HG03354 (cell line): Measurements from ENCODE around the gene IFT80.
"Not testable (repeated sequence)": the region's sequence is repeated elsewhere in the genome, so short reads cannot be mapped to it uniquely, and the experiment has no call there.

Source experiments
- ATAC-seq: cut with Tn5 transposase; IDR thresholded peaks from one replicate; pipeline ENCODE4 v1.9.1; 2021; ENCODE audit warnings: mild to moderate bottlenecking; ENCODE audit not compliant: unreplicated experiment, poor library complexity, severe bottlenecking

The IFT80 gene

DNA sequence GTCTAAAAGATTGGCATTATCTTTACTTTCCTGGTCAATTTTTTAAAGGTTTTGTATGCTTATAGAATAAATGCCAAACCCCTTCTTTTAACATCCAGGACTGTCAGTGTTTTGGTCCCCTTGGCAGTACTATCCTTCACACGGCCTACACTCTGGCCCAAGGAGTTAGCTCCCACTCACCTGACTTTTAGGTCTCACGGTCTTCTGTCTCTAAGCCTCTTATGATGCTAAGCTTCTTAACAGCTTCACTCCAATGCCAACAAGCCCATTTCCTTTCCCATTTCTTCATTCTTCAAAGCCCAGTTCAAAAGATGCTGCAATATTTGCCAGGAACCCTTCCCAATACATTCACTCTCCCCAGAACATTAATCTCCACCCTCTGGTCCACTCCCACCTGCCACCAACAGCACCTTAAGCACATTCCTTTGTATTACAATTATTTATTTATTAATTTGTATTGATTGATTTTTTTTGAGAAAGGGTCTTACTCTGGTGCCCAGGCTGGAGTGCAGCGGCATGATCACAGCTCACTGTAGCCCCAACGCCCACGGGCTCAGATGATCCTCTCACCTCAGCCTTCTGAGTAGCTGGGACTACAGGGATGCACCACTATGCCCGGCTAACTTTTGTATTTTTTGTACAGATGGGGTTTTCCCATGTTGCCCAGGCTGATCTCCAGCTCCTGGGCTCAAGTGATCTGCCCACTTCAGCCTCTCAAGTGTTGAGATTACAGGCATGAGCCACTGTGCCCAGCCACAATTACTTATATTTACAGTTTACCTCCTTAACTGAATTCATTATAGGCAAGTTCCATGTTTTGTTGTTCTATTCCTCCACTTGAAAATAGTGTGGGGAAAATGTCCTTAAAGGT lies 27.8 kb downstream of the IFT80 start:
- ATAC-seq: no peak

DNA sequence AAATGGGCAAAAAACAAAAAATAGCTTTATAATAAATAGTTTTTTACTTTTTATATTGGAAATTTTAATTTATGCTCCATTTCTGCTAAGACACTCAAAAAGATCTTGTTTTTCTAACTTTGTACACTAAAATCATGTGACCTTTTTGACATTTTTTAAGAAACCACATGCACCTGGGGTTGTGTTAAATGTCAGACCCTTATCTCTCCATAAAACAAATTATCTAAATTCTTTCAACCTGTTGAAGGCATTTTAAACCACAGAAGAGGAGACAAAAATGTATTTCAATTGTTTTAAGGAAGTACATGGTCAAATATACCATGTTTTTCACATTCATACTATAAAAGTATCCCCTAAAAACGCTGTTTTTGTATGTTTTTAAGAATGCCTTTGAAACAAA lies 29.2 kb downstream of the IFT80 start:
- ATAC-seq: no peak

DNA sequence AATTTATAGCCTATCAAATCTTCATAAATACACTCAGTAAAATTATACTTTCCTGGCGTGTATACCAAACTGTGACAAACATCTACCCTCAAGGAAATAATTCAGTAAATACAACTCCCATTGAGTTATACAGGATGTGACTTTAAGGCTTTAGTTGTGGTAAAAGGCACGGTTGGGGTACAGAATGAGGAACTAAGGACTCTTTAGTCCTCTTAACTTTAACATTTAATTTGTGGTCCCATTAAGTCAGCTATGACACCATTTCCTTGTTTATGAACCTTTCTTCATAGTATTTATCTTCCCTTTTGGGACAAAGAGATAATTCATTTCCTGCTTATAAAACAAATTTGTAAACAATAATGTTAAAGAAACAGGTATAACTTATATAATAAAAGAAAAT lies 30.2 kb downstream of the IFT80 start:
- ATAC-seq: peak; percentile 87

DNA sequence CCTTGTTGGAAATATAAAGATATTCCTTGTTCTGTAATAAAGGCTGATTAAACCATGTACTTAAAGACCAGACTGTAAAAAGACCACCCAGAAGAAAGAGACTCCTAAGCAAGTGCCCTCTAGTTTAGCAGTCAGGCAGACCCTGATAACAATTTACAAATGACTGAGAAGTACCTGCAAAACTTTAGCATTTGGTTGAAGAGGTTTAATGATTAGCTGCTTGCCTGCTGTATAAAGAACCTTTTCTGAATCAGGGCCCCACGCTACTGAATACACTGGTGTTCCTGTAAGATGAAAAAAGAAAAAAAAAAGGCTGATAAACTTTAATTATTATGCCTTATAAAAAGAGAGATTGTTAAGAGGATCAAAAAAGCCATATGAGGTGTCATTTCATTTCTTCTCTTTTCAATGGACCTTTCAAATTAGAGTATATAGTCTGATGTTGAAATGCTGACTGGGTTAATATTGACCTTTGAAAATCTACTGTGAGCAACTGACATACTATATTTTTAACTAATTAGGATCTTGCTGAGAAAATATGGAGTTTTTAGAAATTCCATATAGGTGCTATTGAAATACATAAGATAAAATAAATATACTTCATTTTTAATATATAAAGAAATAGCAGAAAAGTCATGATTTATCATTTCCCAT lies 33.0 kb downstream of the IFT80 start:
- ATAC-seq: no peak

DNA sequence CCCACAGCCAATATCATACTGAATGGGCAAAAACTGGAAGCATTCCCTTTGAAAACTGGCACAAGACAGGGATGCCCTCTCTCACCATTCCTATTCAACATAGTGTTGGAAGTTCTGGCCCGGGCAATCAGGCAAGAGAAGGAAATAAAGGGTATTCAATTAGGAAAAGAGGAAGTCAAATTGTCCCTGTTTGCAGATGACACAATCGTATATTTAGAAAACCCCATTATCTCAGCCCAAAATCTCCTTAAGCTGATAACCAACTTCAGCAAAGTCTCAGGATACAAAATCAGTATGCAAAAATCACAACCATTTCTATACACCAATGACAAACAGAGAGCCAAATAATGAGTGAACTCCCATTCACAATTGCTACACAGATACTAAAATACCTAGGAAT lies 36.1 kb downstream of the IFT80 start:
- ATAC-seq: not testable (repeated sequence)

DNA sequence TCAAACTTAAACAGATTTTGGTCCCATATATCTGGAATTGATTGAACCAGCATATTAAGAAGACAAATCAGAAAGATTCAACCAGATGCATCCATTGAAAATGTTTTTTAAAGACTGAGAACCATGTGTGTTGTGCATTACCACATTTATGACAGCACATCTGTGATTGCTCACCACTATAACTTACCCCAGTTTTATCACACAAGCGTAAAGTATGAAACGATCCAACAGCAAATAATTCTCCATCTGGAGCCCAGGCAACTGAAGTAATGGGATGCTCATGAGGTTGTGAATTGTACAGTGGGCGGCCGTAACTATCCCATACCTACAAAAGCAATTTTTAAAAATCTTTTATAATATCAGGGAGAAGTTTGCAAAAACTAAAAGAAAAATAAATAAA lies 43.2 kb downstream of the IFT80 start:
- ATAC-seq: no peak

DNA sequence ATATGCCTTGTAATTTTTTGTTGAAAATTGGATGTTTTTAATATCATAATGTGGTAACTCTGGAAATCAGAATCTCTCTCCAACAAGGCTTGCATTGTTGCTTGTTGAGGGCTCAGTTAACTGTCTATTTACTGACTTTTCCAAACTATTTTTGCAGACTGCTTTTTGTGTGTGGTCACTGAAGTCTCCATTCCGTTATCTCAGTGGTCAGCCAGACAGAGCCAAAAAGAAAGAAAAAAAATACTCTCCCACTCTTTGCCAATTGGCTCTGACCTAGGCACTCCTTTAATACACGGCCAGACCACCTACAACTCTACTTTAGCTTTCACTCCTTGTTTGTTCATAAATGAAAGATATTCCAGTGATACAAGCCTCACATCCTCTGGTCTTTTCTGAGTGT lies 52.5 kb downstream of the IFT80 start:
- no peak for ATAC-seq

DNA sequence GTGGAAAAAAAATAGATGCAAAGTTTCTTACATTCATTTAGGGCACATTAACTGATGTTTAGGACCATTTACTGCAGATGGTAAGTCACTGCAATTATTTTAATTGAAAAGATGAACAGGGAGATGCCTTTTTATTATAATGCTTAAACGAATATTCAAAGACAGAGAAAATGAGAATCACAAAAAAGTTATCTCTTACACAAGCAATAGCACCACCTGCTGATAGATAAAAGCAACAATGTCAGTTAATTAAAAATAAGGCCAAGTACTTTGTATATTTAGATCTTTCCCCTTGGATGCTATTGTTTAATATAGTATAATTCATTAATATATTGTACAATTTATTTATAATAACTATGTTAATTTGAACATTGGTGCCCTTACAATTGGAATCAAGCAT lies 55.9 kb downstream of the IFT80 start:
- no peak for ATAC-seq

DNA sequence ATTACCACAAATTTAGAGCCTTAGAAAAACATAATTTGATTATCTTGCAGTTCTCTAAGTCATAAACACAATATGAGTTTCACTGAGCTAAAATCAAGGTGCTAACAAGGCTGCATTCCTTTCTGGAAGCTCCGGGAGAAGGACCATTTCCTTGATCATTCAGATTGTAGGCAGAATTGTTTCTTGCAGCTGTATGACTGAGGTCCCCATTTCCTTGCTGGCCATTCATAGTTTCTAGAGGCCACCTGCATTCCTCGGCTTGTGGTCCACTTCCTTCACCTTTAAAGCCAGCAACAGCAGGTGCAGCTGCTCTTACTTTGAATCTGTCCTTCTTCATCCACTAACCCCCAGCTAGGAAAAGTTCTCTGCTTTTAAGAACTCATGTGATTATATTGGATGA lies 58.7 kb downstream of the IFT80 start:
- ATAC-seq: no peak

DNA sequence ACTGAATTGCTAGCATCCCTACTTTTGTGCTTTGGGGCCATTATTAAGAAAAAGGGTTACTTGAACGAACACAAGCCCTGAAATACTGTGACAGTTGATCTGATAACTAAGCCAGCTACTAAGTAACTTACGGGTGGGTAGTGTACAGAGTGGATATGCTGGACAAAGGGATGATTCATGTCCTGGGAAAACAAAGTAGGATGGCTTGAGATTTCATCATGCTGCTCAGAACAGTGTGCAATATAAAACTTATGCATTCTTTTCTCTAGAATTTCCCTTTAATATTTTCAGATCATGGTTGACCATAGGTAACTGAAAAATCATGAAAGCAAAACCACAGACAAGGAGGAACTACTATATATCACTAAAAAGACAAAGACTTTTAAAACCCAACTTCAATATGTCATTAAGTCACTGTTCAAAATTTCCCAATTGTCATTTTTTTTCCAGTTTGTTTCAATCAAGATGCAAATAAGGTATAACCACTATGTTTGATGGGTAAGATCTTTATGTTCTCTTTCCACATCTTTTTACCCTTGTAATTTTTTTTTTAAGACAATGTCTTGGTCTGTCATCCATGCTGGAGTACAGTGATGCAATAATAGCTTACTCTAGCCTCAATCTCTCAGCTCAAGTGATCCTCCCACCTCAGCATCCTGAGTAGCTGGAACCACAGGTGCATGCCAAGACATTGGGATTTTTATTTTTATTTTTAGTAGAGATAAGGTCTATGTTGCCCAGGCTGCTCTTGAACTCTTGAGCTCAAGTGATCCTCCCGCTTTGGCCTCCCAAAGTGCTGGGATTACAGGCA lies 67.7 kb downstream of the IFT80 start:
- no peak for ATAC-seq

DNA sequence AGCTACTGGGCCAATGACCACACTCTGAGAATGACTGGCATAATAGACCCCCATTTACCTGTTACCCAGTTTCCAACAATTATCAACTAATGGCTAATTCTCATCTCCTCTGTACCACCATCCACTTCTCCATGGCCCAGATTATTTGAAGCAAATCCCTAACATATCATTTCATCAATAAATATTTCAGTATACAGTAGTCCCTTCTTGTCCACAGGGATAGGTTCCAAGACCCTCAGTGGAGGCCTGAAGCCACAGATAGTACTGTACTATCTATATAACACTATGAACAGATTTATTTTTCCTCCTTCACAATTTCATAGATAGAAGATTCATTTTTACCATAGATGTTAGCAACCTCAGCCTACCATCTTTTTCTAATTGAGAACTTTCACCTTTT lies 68.3 kb downstream of the IFT80 start:
- ATAC-seq: no peak

DNA sequence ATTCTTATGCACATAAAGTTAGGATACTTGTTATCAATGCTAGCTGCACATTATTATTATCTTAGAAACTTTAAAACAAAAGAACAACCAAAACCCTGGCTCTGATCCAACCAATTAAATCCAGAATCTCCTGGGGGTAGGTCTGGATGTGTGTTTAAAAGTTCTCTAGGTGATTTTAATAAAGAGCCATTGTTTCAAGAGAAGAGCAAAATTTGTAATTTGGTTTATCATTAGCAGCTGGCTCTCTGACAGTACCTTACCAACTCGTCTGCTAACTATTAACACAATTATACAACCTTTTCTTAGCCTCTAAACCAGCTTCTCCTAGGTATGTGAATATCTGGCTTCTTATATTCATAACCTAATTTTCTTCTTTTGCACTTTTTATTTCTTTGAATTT lies 68.9 kb downstream of the IFT80 start:
- ATAC-seq: no peak

DNA sequence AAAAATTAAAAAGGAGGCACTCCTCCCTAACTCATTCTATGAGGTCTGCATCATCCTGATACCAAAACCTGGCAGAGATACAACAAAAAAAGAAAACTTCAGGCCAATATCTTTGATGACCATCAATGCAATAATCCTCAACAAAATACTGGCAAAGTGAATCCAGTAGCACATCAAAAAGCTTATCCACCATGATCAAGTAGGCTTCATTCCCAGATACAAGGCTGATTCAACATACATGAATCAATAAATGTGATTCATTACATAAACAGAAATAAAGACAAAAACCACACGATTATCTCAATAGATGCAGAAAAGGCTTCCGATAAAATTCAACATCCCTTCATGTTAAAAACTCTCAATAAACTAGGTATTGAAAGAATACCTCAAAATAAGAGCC lies 72.7 kb downstream of the IFT80 start:
- ATAC-seq: not testable (repeated sequence)

DNA sequence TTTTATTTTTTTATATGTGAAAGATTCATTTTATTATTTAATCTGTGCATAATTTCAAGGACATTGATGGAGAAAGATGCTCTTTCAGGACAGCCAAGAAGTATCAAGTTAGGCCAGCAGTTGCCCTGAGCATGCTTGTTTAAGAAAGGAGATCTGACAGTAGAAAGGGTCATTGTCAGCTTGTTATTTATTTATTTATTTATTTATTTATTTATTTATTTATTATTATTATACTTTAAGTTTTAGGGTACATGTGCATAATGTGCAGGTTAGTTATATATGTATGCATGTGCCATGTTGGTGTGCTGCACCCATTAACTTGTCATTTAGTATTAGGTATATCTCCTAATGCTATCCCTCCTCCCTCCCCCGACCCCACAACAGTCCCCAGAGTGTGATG lies 77.2 kb downstream of the IFT80 start:
- not testable (repeated sequence) for ATAC-seq

DNA sequence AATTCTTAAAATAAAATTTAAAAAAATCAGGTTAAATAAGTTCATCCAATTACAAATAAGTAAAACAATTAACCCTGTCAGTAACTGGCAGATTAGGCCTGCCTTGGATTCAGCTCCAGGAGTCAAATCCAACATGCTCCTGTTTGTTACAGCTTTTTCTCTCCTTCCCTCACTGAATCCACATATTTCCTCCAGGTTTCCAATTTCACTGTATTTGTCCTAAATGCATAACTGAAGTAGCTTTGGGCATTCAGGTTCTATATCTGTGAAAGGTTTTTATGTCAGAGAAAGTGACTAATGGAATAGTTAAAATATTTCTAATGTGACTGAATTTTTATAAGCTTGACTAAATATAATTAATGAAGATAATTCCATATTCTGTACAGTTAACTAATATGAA lies 79.7 kb downstream of the IFT80 start:
- no peak for ATAC-seq

DNA sequence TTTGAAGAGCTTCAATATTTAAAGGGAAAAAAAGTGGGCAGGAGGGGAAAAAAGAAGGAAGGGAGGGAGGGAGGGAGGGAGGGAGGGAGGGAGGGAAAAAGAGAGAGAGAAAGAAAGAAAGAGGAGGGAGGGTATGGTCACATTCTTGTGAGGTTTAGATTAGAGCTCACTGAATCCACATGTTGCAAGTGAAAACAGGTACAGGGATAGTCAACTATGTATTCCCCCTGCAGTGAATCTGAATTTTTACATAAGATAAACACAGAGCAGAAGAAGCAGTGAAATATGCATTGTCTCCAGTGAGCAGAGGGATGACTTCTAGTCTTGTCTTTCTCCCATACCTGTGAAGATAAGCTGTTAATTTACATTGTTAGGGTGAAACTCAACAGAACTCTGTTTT lies 84.0 kb downstream of the IFT80 start:
- ATAC-seq: no peak

DNA sequence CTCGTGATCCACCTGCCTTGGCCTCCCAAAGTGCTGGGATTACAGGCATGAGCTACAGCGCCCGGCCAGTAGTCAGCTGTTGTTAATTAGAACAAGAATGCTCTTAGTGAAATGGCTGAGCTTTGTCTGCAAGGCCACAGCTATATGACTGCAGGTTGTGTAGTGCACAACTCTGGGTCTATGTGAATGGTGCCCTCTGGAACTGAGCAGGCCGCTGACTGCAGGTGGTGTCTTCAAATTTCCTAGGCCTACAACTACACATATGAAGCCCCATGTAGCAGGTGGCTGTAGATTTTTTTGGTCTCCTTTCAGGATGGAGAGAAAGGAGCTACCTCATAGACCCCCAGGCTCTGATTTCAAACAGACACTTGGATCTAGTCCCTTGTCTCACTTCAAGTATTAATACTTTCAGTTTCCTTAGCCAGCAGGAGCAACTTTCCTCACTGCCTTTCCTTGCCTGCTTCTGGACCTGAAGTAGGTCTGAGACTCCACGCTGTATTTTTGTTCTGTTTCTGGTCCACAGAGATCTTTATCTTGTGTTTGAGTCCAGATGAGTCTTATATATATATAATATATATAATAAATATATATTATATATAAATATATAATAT lies 86.9 kb downstream of the IFT80 start:
- ATAC-seq: no peak

DNA sequence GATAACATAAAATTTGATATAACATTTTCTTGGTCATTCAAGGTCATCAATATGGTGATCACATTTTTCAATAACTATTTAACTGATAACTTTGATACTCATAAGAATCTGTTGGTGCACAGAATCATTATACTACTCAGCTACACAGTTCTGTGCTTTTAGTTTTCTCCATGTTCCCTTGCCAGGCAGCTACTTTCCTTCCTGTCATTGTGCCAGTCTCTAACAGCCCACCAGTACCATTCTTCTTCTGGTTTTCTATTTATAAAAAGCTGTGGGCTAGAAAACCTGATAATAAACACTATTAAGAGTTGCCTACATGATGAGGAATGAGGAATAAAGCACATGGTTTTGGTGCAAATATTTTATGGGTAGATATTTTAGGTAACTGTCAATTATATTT lies 96.2 kb downstream of the IFT80 start:
- no peak for ATAC-seq

DNA sequence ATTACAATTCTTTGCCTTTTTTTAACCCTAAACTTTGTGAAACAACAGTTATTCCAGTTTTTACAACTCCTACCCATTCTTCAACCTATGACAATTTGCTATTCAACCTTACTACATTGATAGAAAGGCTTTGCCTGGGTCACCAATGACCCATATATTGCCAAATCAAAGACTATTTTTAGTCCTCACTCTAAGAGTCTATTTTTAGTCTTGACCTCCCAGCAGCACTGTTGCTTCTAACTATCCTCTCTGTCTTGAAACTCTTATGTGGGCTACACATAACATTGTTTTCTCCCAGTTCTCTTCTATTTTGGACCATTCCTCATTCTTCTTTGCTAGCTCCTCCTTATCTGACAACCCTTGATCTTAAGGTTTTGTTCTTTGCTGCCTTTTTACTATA lies 102.4 kb downstream of the IFT80 start:
- ATAC-seq: no peak

DNA sequence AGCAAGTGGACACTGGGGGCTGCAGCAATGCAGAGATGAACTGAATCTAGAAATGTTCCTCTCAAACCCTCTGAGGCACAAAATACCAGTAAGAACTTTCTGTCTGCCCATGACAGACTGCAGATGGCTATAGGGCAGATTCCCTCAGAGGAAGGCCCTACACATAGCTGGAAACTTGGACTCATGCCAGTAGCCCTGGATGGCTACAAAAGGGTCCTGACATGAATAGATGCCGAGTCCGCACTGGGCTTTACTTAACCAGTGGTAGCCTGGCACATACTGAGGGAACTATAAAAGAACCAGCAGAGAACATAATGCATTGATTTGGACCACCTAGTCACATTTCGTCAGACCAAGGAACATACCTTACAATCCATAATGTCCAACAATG lies 107.1 kb downstream of the IFT80 start:
- ATAC-seq: no peak
